ENCODE measurements around the gene PHF23.

The PHF23 gene

GRCh38 chr17:7214300-7215135 is 24.7 kb downstream of the PHF23 start:
- peak overlapping the region; percentile 44 to 78 for H3K4me3 ChIP-seq (ENCODE audit: low read length in 2 of 2)
- H2BK15ac ChIP-seq (ENCODE audit: low read length) = no peak overlapping the region
- no peak overlapping the region for H2BK12ac ChIP-seq (ENCODE audit: low read length)
- no peak overlapping the region for H2BK120ac ChIP-seq (ENCODE audit: low read depth, low read length)
- H2AK5ac ChIP-seq (ENCODE audit: low read depth, low read length) = no peak overlapping the region
- peaks cover 2% of the 10 kb centered on the region for H3K79me1 ChIP-seq (ENCODE audit: low read depth, low read length)
- H2BK5ac ChIP-seq (ENCODE audit: low read length) = no peak overlapping the region
- no CpG with 5 or more reads among the region's 45 CpGs for WGBS, 2 donors (ENCODE audit: extremely low coverage in 2 of 2, insufficient read length in 2 of 2, insufficient replicate concordance in 1 of 2)
- no peak overlapping the region for H4K8ac ChIP-seq (ENCODE audit: low read depth, low read length)
- peak; percentile 100 for DNase-seq (ENCODE audit: low spot score)
- H3K18ac ChIP-seq (ENCODE audit: low read length) = peak overlapping the region; percentile 78
- H3K4ac ChIP-seq (ENCODE audit: low read length) = no peak overlapping the region
- H3K23ac ChIP-seq (ENCODE audit: low read depth, low read length, poor library complexity) = no peak overlapping the region
- H4K91ac ChIP-seq (ENCODE audit: low read depth, low read length, poor library complexity) = no peak overlapping the region
- H3K9ac ChIP-seq (ENCODE audit: low read depth, low read length, poor library complexity) = peak overlapping the region; percentile 55
- no peak overlapping the region for H3K14ac ChIP-seq (ENCODE audit: low read length)
- no peaks in the 10 kb centered on the region for H3K36me3 ChIP-seq (replicated peaks in 1 of 2; ENCODE audit: control insufficient read depth in 2 of 2, insufficient read depth in 2 of 2, low read length in 2 of 2)
- peaks cover 38 to 44% of the 10 kb centered on the region in 2 donors for H3K4me1 ChIP-seq (ENCODE audit: control insufficient read depth in 2 of 2, insufficient read depth in 1 of 2, low read depth in 1 of 2, low read length in 2 of 2)
- peak overlapping the region; percentile 89 for H3K4me2 ChIP-seq (ENCODE audit: insufficient read depth, low read length, poor library complexity, severe bottlenecking)
- H3K27ac ChIP-seq (replicated peaks; ENCODE audit: low read length) = peak overlapping the region; percentile 93
- no peaks in the 10 kb centered on the region for H3K27me3 ChIP-seq (ENCODE audit: control insufficient read depth in 3 of 3, insufficient read depth in 3 of 3, low read depth in 1 of 3, low read length in 3 of 3)
- H2AFZ ChIP-seq (ENCODE audit: low read length) = peak overlapping the region; percentile 62
- H3K9me3 ChIP-seq (replicated peaks in 1 of 2; ENCODE audit: control insufficient read depth in 2 of 2, insufficient read depth in 1 of 2, low read depth in 1 of 2, low read length in 2 of 2) = no peaks in the 10 kb centered on the region

GRCh38 chr17:7213895-7214299 is 25.4 kb downstream of the PHF23 start:
- Histone ChIP-seq H3K18ac (ENCODE audit: low read length) (peak overlapping the region; percentile 75), H2BK12ac (ENCODE audit: low read length) (no peak overlapping the region), H3K9me3 (replicated peaks in 1 of 2; ENCODE audit: control insufficient read depth in 2 of 2, insufficient read depth in 1 of 2, low read depth in 1 of 2, low read length in 2 of 2) (peaks cover 0 to 2% of the 10 kb centered on the region in 2 donors), H3K9ac (ENCODE audit: low read depth, low read length, poor library complexity) (peak overlapping the region; percentile 34), H3K4me1 (ENCODE audit: control insufficient read depth in 2 of 2, insufficient read depth in 1 of 2, low read depth in 1 of 2, low read length in 2 of 2) (peaks cover 40% of the 10 kb centered on the region in 2 donors), H2AK5ac (ENCODE audit: low read depth, low read length) (peak overlapping the region; percentile 81), H2AFZ (ENCODE audit: low read length) (peak overlapping the region; percentile 62), H4K8ac (ENCODE audit: low read depth, low read length) (no peak overlapping the region), H2BK120ac (ENCODE audit: low read depth, low read length) (no peak overlapping the region), H3K4me2 (ENCODE audit: insufficient read depth, low read length, poor library complexity, severe bottlenecking) (peak overlapping the region; percentile 89), H3K4ac (ENCODE audit: low read length) (no peak overlapping the region), H3K4me3 (ENCODE audit: low read length in 2 of 2) (peak overlapping the region; percentile 43 to 78), H3K27me3 (ENCODE audit: control insufficient read depth in 3 of 3, insufficient read depth in 3 of 3, low read depth in 1 of 3, low read length in 3 of 3) (no peaks in the 10 kb centered on the region), H3K79me1 (ENCODE audit: low read depth, low read length) (peaks cover 2% of the 10 kb centered on the region), H3K23ac (ENCODE audit: low read depth, low read length, poor library complexity) (no peak overlapping the region), H2BK15ac (ENCODE audit: low read length) (no peak overlapping the region), H3K14ac (ENCODE audit: low read length) (no peak overlapping the region), H3K27ac (replicated peaks; ENCODE audit: low read length) (peak overlapping the region; percentile 93), H4K91ac (ENCODE audit: low read depth, low read length, poor library complexity) (no peak overlapping the region), H3K36me3 (replicated peaks in 1 of 2; ENCODE audit: control insufficient read depth in 2 of 2, insufficient read depth in 2 of 2, low read length in 2 of 2) (no peaks in the 10 kb centered on the region), H2BK5ac (ENCODE audit: low read length) (peak overlapping the region; percentile 71)
- peak; percentile 100 for DNase-seq (ENCODE audit: low spot score)
- WGBS, 2 donors (ENCODE audit: extremely low coverage in 2 of 2, insufficient read length in 2 of 2, insufficient replicate concordance in 1 of 2) = no CpG with 5 or more reads among the region's 15 CpGs

GRCh38 chr17:7211491-7212273 is 27.6 kb downstream of the PHF23 start:
- H3K4me1 ChIP-seq (ENCODE audit: control insufficient read depth in 2 of 2, insufficient read depth in 1 of 2, low read depth in 1 of 2, low read length in 2 of 2) = peaks cover 45 to 47% of the 10 kb centered on the region in 2 donors
- no peak overlapping the region for H2AFZ ChIP-seq (ENCODE audit: low read length)
- H4K91ac ChIP-seq (ENCODE audit: low read depth, low read length, poor library complexity) = no peak overlapping the region
- H2BK5ac ChIP-seq (ENCODE audit: low read length) = peak overlapping the region; percentile 89
- peaks cover 0 to 2% of the 10 kb centered on the region in 2 donors for H3K9me3 ChIP-seq (replicated peaks in 1 of 2; ENCODE audit: control insufficient read depth in 2 of 2, insufficient read depth in 1 of 2, low read depth in 1 of 2, low read length in 2 of 2)
- H3K36me3 ChIP-seq (replicated peaks in 1 of 2; ENCODE audit: control insufficient read depth in 2 of 2, insufficient read depth in 2 of 2, low read length in 2 of 2) = no peaks in the 10 kb centered on the region
- H2BK12ac ChIP-seq (ENCODE audit: low read length) = no peak overlapping the region
- peak overlapping the region in 1 of 2 donors; percentile 75 for H3K4me3 ChIP-seq (ENCODE audit: low read length in 2 of 2)
- peaks cover 2% of the 10 kb centered on the region for H3K79me1 ChIP-seq (ENCODE audit: low read depth, low read length)
- H4K8ac ChIP-seq (ENCODE audit: low read depth, low read length) = no peak overlapping the region
- H3K23ac ChIP-seq (ENCODE audit: low read depth, low read length, poor library complexity) = no peak overlapping the region
- no peaks in the 10 kb centered on the region for H3K27me3 ChIP-seq (ENCODE audit: control insufficient read depth in 3 of 3, insufficient read depth in 3 of 3, low read depth in 1 of 3, low read length in 3 of 3)
- no CpG with 5 or more reads among the region's 37 CpGs for WGBS, 2 donors (ENCODE audit: extremely low coverage in 2 of 2, insufficient read length in 2 of 2, insufficient replicate concordance in 1 of 2)
- DNase-seq (ENCODE audit: low spot score) = no peak
- peak overlapping the region; percentile 93 for H2BK120ac ChIP-seq (ENCODE audit: low read depth, low read length)
- peak overlapping the region; percentile 82 for H2BK15ac ChIP-seq (ENCODE audit: low read length)
- peak overlapping the region; percentile 99 for H2AK5ac ChIP-seq (ENCODE audit: low read depth, low read length)
- peak overlapping the region; percentile 54 for H3K9ac ChIP-seq (ENCODE audit: low read depth, low read length, poor library complexity)
- H3K4ac ChIP-seq (ENCODE audit: low read length) = peak overlapping the region; percentile 97
- no peak overlapping the region for H3K14ac ChIP-seq (ENCODE audit: low read length)
- peak overlapping the region; percentile 89 for H3K18ac ChIP-seq (ENCODE audit: low read length)
- H3K27ac ChIP-seq (replicated peaks; ENCODE audit: low read length) = peak overlapping the region; percentile 18
- peak overlapping the region; percentile 71 for H3K4me2 ChIP-seq (ENCODE audit: insufficient read depth, low read length, poor library complexity, severe bottlenecking)

Data from neuronal stem cell (in vitro differentiated cells).